Breast epithelium (tissue), 4 donors: ENCODE data around the gene CLDN11. TPM values are rescaled to one million over a fixed set of nuclear protein-coding genes. Genes with fewer than 3 reads are reported as not detected.

Source experiments
- DNase-seq, 2 donors: peaks; one replicate each; pipeline ENCODE4 v3.0.0-alpha.2; 2019; ENCODE audit warnings: low spot score in 2 of 2
- H3K27ac ChIP-seq, 2 donors: fragments of 200-600 bp; sonication (generic) in 1 of 2; one replicate each; pipeline ENCODE4 v1.5.1; 2016 to 2019; ENCODE audit warnings: mild to moderate bottlenecking in 1 of 2
- H3K27me3 ChIP-seq, 2 donors: fragments of 200-600 bp; sonication (generic) in 1 of 2; one replicate each; pipeline versions ENCODE4 v1.5.1 to v1.6.0; 2017 to 2019; ENCODE audit warnings: control low read depth in 1 of 2, mild to moderate bottlenecking in 1 of 2
- H3K36me3 ChIP-seq: fragments of 200-600 bp; one replicate; pipeline ENCODE4 v1.5.1; 2019
- H3K4me1 ChIP-seq, 2 donors: fragments of 200-600 bp; sonication (generic); one replicate each; pipeline ENCODE4 v1.5.1; 2016 to 2019; ENCODE audit warnings: control low read depth in 1 of 2
- H3K4me3 ChIP-seq, 3 donors: fragments of 200-600 bp; sonication (generic); 1 replicate in 2 of 3; 2 replicates in 1 of 3; pipeline ENCODE4 v1.5.1; 2016 to 2019; ENCODE audit warnings: mild to moderate bottlenecking in 3 of 3, moderate library complexity in 2 of 3
- H3K9me3 ChIP-seq, 2 donors: fragments of 200-600 bp; sonication (generic) in 1 of 2; one replicate each; pipeline ENCODE4 v1.5.1; 2016 to 2019; ENCODE audit warnings: control low read depth in 1 of 2
- POLR2A ChIP-seq: fragments of 450-650 bp; IDR thresholded peaks from one replicate; pipeline ENCODE4 v1.6.1; 2016; ENCODE audit warnings: antibody characterized with exemption, mild to moderate bottlenecking, moderate library complexity
- POLR2AphosphoS5 ChIP-seq, 3 donors: sonication (generic); formaldehyde crosslinking; IDR thresholded peaks; one replicate each; pipeline ENCODE4 v1.6.1; 2017; ENCODE audit warnings: antibody characterized with exemption in 3 of 3
- intact Hi-C: fragments of 100-400 bp; cut with DNase I; formaldehyde crosslinking; loops from one replicate; pipeline ENCODE4 v1.15.1; 2023; ENCODE audit warnings: low total_unique reads
- total RNA-seq, 3 donors: library from RNA; depleted of rRNA; stranded (reverse); fragments of >200 nt; gene quantifications; one replicate each; pipeline ENCODE4 v1.1.0, GENCODE V29; 2016
- TF ChIP-seq, protein P1 (sequence below), 3 donors: fragments of 450-650 bp; IDR thresholded peaks; one replicate each; pipeline ENCODE4 v1.5.1; 2016 to 2017; ENCODE audit warnings: antibody characterized with exemption in 3 of 3, mild to moderate bottlenecking in 3 of 3, moderate library complexity in 3 of 3

CLDN11 gene
- total RNA-seq, 3 donors from 2014 or later, result 8.2 to 48.4 (median 28.8) TPM

DNA sequence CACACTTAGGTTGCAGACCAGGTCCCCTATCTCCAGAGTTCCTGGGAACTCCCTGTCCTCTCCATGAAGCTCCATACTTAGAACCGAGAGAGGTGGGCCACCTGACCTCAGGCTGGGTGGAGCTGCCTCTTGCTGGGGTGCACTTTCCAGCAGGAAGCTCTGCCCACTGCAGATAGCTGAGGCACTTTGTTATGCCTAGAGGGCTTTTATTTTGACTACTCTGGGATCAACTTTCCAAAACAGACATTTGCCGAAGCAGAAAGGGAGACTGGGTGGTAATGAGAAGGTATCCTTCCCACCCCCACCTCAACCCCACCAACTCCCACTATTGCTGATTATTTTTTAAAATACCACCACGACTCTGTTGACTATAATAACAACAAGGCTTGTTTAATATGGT lies 54.7 kb downstream of the CLDN11 start:
- DNase-seq, result no peak
- Histone ChIP-seq H3K36me3 (no peaks in the 10 kb centered on the region), H3K4me1 (peaks cover 0 to 4% of the 10 kb centered on the region in 2 donors), H3K9me3 (no peaks in the 10 kb centered on the region), H3K4me3 (no peak overlapping the region), H3K27ac (no peak overlapping the region), H3K27me3 (no peaks in the 10 kb centered on the region)
- intact Hi-C loops, result no loop called here
- TF ChIP-seq POLR2A, result no peak
- TF ChIP-seq, protein P1, sequence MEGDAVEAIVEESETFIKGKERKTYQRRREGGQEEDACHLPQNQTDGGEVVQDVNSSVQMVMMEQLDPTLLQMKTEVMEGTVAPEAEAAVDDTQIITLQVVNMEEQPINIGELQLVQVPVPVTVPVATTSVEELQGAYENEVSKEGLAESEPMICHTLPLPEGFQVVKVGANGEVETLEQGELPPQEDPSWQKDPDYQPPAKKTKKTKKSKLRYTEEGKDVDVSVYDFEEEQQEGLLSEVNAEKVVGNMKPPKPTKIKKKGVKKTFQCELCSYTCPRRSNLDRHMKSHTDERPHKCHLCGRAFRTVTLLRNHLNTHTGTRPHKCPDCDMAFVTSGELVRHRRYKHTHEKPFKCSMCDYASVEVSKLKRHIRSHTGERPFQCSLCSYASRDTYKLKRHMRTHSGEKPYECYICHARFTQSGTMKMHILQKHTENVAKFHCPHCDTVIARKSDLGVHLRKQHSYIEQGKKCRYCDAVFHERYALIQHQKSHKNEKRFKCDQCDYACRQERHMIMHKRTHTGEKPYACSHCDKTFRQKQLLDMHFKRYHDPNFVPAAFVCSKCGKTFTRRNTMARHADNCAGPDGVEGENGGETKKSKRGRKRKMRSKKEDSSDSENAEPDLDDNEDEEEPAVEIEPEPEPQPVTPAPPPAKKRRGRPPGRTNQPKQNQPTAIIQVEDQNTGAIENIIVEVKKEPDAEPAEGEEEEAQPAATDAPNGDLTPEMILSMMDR (IDR thresholded peaks at IDR 0.05), result no peak
- no peak for TF ChIP-seq POLR2AphosphoS5 (IDR thresholded peaks at IDR 0.05)

DNA sequence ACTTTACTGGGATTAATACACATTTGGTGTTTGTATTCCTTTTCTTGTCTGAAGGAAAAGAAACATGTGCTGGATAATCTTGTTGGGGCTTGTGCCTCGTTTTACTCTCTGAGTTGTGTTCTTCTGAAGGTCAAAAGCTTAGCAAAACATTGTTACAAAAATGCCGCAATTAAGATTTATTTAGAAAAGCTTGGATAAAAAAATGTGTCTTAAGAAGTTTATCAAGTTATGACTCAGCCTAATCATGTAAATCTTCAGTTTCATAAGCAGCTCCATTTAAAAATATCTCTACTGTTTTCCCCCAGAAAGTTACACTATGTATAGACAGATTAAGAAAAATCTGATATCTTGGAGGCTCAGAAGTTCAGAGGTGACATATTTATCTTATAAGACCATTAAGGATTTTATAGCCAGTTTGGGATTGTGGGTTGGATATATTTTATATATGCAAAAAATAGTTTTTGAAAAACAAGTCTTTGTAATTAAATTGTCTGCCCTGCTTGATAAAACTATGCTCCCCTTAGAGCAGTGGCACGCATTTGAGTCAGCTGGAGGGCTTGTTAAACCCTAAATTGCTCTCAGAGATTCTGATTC lies 56.5 kb downstream of the CLDN11 start:
- no peaks in the 10 kb centered on the region for H3K4me1 ChIP-seq
- no peak overlapping the region for H3K27ac ChIP-seq
- intact Hi-C loops, result no loop called here
- H3K9me3 ChIP-seq, result no peaks in the 10 kb centered on the region
- H3K4me3 ChIP-seq, result no peak overlapping the region
- no peaks in the 10 kb centered on the region for H3K36me3 ChIP-seq
- DNase-seq, result no peak
- TF ChIP-seq, protein P1 (IDR thresholded peaks at IDR 0.05), result no peak
- no peak for TF ChIP-seq POLR2A
- TF ChIP-seq POLR2AphosphoS5 (IDR thresholded peaks at IDR 0.05), result no peak
- H3K27me3 ChIP-seq, result no peaks in the 10 kb centered on the region

DNA sequence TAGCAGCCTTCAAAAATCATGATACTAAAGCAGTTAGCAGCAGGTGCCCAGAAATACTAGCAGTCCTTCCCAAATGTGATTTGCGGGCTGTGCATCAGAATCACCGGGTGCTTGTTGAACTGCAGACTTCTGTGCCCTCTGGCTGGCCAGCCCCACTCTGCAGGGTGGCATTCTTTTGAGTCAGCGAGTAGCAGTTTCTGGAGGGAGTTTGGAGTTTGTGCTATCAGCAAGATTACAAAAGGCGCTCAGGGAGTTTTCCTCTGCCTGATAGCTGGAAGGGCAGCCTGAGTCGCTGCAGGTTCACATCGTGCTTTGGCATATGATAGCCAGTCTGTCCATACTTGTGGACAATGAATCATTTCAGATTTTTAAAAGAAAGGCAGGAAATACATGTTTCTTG lies 57.6 kb downstream of the CLDN11 start:
- H3K4me1 ChIP-seq, result no peaks in the 10 kb centered on the region
- H3K27me3 ChIP-seq, result no peaks in the 10 kb centered on the region
- H3K9me3 ChIP-seq, result no peaks in the 10 kb centered on the region
- no peaks in the 10 kb centered on the region for H3K36me3 ChIP-seq
- H3K27ac ChIP-seq, result no peak overlapping the region
- TF ChIP-seq POLR2A, result no peak
- TF ChIP-seq POLR2AphosphoS5 (IDR thresholded peaks at IDR 0.05), result no peak
- TF ChIP-seq, protein P1 (IDR thresholded peaks at IDR 0.05), result no peak
- DNase-seq, result no peak
- intact Hi-C loops, result no loop called here
- H3K4me3 ChIP-seq, result no peak overlapping the region

DNA sequence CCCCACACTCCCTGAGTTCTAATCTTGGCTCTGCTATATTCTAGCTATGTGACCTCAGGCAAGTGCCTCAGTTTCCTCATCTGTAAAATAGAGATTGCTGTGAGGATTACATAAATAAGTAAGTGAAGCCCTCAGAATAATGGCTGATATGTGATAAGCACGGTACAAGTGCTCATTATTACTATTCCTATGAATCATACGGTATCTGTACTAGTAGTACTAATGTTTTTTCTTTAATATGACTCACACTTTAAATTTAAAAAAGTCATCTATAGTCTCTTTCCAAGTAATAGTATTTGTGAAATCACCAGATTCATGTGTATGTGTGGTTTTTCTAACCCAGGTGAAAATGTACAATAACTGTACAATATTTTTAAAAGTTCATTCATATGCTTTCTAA lies 58.7 kb downstream of the CLDN11 start:
- Histone ChIP-seq H3K36me3 (no peaks in the 10 kb centered on the region), H3K4me1 (no peaks in the 10 kb centered on the region), H3K27ac (no peak overlapping the region), H3K4me3 (no peak overlapping the region), H3K9me3 (no peaks in the 10 kb centered on the region), H3K27me3 (no peaks in the 10 kb centered on the region)
- DNase-seq, result no peak
- intact Hi-C loops, result no loop called here
- TF ChIP-seq POLR2AphosphoS5 (IDR thresholded peaks at IDR 0.05) (no peak), POLR2A (no peak)
- TF ChIP-seq, protein P1 (IDR thresholded peaks at IDR 0.05), result no peak

DNA sequence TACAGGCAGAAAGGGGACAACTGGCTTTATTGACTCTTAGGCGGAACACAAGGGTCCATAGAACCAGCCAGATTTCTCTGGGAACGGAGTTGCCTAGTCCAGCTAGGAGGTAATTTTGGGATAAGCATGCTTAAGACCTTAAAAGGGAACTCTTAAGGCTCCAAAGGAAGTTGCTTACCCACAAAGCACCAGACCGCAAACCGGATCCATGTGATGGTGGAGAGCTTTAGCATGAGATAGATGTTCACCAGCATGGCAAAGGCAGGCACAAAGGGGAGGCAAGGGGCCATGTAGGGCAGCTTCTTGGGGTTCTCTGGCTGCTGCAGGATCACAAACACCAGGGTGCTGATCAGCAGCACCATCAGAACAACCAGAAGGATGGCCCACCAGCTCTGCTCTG lies 61.4 kb downstream of the CLDN11 start:
- intact Hi-C loops, result no loop called here

More for the DNA sequence above, 61.4 kb downstream of the CLDN11 start:
- Histone ChIP-seq H3K9me3 (no peaks in the 10 kb centered on the region), H3K27ac (no peak overlapping the region), H3K4me3 (no peak overlapping the region), H3K27me3 (no peaks in the 10 kb centered on the region), H3K36me3 (no peaks in the 10 kb centered on the region), H3K4me1 (no peaks in the 10 kb centered on the region)
- TF ChIP-seq, protein P1 (IDR thresholded peaks at IDR 0.05), result no peak
- TF ChIP-seq POLR2A (no peak), POLR2AphosphoS5 (IDR thresholded peaks at IDR 0.05) (no peak)
- DNase-seq, result no peak
